ENCODE measurements around the gene MSL1.

MSL1 gene

GRCh38 chr17:40097931-40098845, 23.6 kb upstream of the MSL1 start:
- H3K9ac ChIP-seq (ENCODE audit: low read length) = peak overlapping the region; percentile 55
- peaks cover 19% of the 10 kb centered on the region; the same call in 1 of the 2 replicates for H3K36me3 ChIP-seq (ENCODE audit: insufficient read depth, low read length)
- H3K9me3 ChIP-seq (ENCODE audit: low read length) = no peaks in the 10 kb centered on the region
- H3K9me2 ChIP-seq (ENCODE audit: low read depth, low read length) = no peaks in the 10 kb centered on the region
- no peaks in the 10 kb centered on the region for H4K20me1 ChIP-seq (ENCODE audit: insufficient read depth, low read length)
- peak overlapping the region; percentile 55; the same call in 1 of the 2 replicates for H2AFZ ChIP-seq (ENCODE audit: low read length)
- peak overlapping the region; percentile 95 for H3K4me2 ChIP-seq (ENCODE audit: low read length)
- TF ChIP-seq, protein P1, sequence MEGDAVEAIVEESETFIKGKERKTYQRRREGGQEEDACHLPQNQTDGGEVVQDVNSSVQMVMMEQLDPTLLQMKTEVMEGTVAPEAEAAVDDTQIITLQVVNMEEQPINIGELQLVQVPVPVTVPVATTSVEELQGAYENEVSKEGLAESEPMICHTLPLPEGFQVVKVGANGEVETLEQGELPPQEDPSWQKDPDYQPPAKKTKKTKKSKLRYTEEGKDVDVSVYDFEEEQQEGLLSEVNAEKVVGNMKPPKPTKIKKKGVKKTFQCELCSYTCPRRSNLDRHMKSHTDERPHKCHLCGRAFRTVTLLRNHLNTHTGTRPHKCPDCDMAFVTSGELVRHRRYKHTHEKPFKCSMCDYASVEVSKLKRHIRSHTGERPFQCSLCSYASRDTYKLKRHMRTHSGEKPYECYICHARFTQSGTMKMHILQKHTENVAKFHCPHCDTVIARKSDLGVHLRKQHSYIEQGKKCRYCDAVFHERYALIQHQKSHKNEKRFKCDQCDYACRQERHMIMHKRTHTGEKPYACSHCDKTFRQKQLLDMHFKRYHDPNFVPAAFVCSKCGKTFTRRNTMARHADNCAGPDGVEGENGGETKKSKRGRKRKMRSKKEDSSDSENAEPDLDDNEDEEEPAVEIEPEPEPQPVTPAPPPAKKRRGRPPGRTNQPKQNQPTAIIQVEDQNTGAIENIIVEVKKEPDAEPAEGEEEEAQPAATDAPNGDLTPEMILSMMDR (IDR thresholded peaks at IDR 0.05; ENCODE audit: low read length) = no peak
- no peak for TF ChIP-seq EZH2 (IDR thresholded peaks at IDR 0.05; ENCODE audit: borderline replicate concordance, low read length)
- H3F3A ChIP-seq (ENCODE audit: insufficient read depth, low read length) = no peaks in the 10 kb centered on the region
- H3K27me3 ChIP-seq (ENCODE audit: insufficient read depth, low read length) = no peaks in the 10 kb centered on the region
- H3K4me3 ChIP-seq (ENCODE audit: low read depth, low read length, poor library complexity, severe bottlenecking) = peak overlapping the region; percentile 80
- peak overlapping the region; percentile 90 for H3K27ac ChIP-seq (ENCODE audit: low read depth, low read length, poor library complexity, severe bottlenecking)
- peaks cover 60% of the 10 kb centered on the region for H3K4me1 ChIP-seq (ENCODE audit: insufficient read depth, low read length, severe bottlenecking)
- H3K79me2 ChIP-seq (ENCODE audit: insufficient read depth, low read length) = no peaks in the 10 kb centered on the region

GRCh38 chr17:40098846-40099618, 22.7 kb upstream of the MSL1 start:
- peaks cover 67% of the 10 kb centered on the region for H3K4me1 ChIP-seq (ENCODE audit: insufficient read depth, low read length, severe bottlenecking)
- H3K9ac ChIP-seq (ENCODE audit: low read length) = peak overlapping the region; percentile 55
- H3K4me2 ChIP-seq (ENCODE audit: low read length) = peak overlapping the region; percentile 95
- H3K9me3 ChIP-seq (ENCODE audit: low read length) = no peaks in the 10 kb centered on the region
- no peaks in the 10 kb centered on the region for H3K27me3 ChIP-seq (ENCODE audit: insufficient read depth, low read length)
- H4K20me1 ChIP-seq (ENCODE audit: insufficient read depth, low read length) = no peaks in the 10 kb centered on the region
- peak overlapping the region; percentile 80 for H3K4me3 ChIP-seq (ENCODE audit: low read depth, low read length, poor library complexity, severe bottlenecking)
- peak overlapping the region; percentile 90 for H3K27ac ChIP-seq (ENCODE audit: low read depth, low read length, poor library complexity, severe bottlenecking)
- H3K9me2 ChIP-seq (ENCODE audit: low read depth, low read length) = no peaks in the 10 kb centered on the region
- peaks cover 10% of the 10 kb centered on the region; the same call in 1 of the 2 replicates for H3K36me3 ChIP-seq (ENCODE audit: insufficient read depth, low read length)
- H3K79me2 ChIP-seq (ENCODE audit: insufficient read depth, low read length) = no peaks in the 10 kb centered on the region
- no peaks in the 10 kb centered on the region for H3F3A ChIP-seq (ENCODE audit: insufficient read depth, low read length)
- TF ChIP-seq, protein P1 (IDR thresholded peaks at IDR 0.05; ENCODE audit: low read length) = no peak
- no peak for TF ChIP-seq EZH2 (IDR thresholded peaks at IDR 0.05; ENCODE audit: borderline replicate concordance, low read length)
- H2AFZ ChIP-seq (ENCODE audit: low read length) = peak overlapping the region; percentile 55; the same call in 1 of the 2 replicates

GRCh38 chr17:40099619-40100418, 22.0 kb upstream of the MSL1 start:
- H4K20me1 ChIP-seq (ENCODE audit: insufficient read depth, low read length) = no peaks in the 10 kb centered on the region
- peak overlapping the region; percentile 80 for H3K4me3 ChIP-seq (ENCODE audit: low read depth, low read length, poor library complexity, severe bottlenecking)
- no peaks in the 10 kb centered on the region for H3F3A ChIP-seq (ENCODE audit: insufficient read depth, low read length)
- H3K79me2 ChIP-seq (ENCODE audit: insufficient read depth, low read length) = no peaks in the 10 kb centered on the region
- H3K4me2 ChIP-seq (ENCODE audit: low read length) = peak overlapping the region; percentile 95
- H2AFZ ChIP-seq (ENCODE audit: low read length) = no peak overlapping the region
- peaks cover 10% of the 10 kb centered on the region; the same call in 1 of the 2 replicates for H3K36me3 ChIP-seq (ENCODE audit: insufficient read depth, low read length)
- no peak overlapping the region for H3K27ac ChIP-seq (ENCODE audit: low read depth, low read length, poor library complexity, severe bottlenecking)
- no peak for TF ChIP-seq EZH2 (IDR thresholded peaks at IDR 0.05; ENCODE audit: borderline replicate concordance, low read length)
- TF ChIP-seq, protein P1 (IDR thresholded peaks at IDR 0.05; ENCODE audit: low read length) = no peak
- no peaks in the 10 kb centered on the region for H3K9me2 ChIP-seq (ENCODE audit: low read depth, low read length)
- H3K4me1 ChIP-seq (ENCODE audit: insufficient read depth, low read length, severe bottlenecking) = peaks cover 67% of the 10 kb centered on the region
- no peaks in the 10 kb centered on the region for H3K27me3 ChIP-seq (ENCODE audit: insufficient read depth, low read length)
- H3K9me3 ChIP-seq (ENCODE audit: low read length) = no peaks in the 10 kb centered on the region
- peak overlapping the region; percentile 59 for H3K9ac ChIP-seq (ENCODE audit: low read length)
